HG03460 (cell line): ENCODE results near the gene TRAK1.
"Not testable (repeated sequence)": the region's sequence is repeated elsewhere in the genome, so short reads cannot be mapped to it uniquely, and the experiment has no call there.

Source experiments
- ATAC-seq: cut with Tn5 transposase; IDR thresholded peaks from one replicate; pipeline ENCODE4 v1.9.1; 2021; ENCODE audit not compliant: unreplicated experiment

TRAK1 gene, protein sequence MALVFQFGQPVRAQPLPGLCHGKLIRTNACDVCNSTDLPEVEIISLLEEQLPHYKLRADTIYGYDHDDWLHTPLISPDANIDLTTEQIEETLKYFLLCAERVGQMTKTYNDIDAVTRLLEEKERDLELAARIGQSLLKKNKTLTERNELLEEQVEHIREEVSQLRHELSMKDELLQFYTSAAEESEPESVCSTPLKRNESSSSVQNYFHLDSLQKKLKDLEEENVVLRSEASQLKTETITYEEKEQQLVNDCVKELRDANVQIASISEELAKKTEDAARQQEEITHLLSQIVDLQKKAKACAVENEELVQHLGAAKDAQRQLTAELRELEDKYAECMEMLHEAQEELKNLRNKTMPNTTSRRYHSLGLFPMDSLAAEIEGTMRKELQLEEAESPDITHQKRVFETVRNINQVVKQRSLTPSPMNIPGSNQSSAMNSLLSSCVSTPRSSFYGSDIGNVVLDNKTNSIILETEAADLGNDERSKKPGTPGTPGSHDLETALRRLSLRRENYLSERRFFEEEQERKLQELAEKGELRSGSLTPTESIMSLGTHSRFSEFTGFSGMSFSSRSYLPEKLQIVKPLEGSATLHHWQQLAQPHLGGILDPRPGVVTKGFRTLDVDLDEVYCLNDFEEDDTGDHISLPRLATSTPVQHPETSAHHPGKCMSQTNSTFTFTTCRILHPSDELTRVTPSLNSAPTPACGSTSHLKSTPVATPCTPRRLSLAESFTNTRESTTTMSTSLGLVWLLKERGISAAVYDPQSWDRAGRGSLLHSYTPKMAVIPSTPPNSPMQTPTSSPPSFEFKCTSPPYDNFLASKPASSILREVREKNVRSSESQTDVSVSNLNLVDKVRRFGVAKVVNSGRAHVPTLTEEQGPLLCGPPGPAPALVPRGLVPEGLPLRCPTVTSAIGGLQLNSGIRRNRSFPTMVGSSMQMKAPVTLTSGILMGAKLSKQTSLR

DNA sequence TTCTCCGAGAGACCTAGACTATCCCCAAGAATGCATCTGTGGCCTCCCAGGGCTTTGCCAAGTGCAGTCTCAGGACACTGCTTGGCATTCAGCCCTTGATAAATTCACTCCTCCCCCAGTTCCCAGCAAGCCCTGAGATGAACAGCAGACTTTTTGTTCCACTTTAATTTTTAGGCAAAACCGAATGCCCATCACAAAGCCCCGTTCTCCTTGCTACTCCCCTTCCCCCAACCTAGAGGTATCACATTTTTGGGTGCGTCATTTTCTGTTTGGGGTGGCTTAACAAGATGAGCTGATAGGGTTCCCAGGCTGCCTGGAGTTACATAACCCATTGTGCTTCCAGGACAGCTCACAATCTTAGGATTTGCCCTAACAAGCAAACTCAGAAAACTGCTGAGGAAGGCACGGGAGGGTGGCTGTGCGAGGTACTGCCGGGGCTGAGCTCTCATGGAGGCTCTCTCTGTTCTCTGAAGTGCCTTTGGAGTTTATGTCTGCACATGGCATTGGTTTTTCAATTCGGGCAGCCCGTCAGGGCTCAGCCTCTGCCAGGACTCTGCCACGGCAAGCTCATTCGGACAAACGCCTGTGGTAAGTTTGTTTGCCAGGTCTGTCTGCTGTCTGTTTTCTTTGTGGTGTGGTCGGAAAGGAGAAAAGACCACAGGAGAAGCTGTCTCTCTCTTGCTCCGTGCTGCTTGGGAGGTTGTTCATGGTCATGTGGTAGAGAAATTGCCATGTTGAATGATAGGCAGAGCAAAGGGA lies at the start of gene TRAK1:
Gene TRAK1, plus strand, starts transcription at position 385 of the 759 bp plus-strand sequence. Its CDS starts 113 bp downstream, at position 498.
- no peak for ATAC-seq

DNA sequence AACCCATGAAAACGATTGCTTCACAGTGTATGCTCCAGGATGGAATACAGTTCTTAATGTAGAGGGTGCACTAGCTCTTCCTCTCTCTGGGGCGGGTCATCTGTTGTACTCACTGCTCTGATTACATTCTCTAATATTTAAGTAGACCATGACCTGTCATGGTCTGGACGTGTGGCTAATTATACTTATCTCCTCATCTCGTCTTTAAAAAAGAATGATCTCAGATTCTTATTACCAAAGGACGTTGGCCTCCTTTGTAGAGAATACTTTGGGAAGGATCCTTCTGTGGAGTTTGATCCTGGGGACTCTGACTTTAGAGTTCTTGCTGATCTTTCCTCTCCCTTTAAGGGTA lies 48.4 kb upstream of the TRAK1 start:
- ATAC-seq: no peak

DNA sequence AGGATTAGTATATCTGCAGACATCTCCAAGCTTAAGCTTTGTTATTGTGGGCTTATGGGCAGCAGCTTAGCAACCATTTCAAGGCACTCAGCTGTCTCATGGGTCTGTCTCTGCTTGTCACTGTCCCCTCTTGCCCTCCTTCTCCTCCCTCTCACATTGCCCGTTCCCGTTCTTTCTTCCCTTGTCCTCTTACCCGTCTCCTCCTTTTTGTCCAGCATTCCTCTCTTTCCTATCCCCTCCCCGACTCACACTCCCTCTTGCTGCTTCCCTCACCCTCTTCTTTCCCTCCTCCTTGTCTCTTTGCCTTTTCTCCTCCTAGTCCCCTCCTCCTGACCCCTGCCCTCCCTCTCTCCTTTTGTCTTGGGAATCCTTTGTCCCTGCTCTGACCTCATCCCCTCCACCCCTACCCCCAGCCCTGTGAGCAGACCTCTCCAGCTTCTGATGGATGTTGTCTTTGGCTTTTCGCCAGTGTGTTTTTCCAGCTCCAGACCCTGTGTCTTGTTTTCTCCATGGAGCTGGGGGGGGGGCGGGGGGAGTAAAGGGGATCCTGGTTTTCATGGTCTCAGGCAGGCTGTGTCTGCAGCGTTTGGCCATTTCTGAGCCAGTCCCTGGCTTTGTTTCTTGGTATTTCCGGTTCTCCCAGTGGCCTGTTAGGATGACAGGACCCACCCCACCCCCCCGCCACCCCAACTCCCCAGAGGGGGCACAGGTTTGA lies 47.9 kb upstream of the TRAK1 start:
- no peak for ATAC-seq

DNA sequence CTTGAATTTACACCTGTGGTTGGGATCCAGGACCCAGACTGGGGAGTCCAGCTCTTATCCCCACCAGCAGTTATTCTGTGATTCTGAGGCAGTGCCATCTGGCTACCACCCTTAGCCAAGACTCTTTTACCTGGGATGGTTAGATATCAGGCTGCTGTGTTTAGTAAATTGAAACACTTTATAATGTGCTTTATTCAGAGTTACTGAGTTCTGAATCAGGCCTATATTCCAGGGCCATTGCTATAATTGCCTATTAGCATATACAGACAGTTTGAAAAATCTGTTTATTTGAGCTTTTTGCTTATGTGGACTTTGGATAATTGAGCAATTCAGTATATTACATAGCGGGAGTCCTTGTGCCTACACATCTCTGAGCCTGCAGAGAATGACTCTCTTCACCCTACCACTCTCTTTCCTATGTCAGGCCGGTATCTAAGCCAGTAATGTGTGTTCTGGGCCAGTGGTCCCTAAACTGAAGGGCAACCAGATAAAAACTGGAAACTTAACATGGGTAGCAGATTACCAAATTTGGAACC lies 45.4 kb upstream of the TRAK1 start:
- no peak for ATAC-seq

DNA sequence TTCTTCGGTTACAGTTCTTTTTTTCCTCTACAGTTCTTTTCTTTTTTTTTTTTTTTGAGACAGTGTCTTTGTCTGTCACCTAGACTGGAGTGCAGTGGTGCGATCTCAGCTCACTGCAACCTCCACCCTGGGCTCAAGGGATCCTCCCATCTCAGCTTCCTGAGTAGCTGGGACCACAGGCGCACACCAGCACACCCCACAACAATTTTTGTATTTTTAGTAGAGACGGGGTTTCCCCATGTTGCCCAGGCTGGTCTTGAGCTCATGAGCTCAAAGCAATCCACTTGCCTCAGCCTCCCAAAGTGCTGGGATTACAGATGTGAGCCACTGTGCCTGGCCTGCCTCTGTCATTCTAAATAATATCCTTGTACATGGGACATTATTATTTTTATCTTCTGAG lies 42.6 kb upstream of the TRAK1 start:
- ATAC-seq: not testable (repeated sequence)

DNA sequence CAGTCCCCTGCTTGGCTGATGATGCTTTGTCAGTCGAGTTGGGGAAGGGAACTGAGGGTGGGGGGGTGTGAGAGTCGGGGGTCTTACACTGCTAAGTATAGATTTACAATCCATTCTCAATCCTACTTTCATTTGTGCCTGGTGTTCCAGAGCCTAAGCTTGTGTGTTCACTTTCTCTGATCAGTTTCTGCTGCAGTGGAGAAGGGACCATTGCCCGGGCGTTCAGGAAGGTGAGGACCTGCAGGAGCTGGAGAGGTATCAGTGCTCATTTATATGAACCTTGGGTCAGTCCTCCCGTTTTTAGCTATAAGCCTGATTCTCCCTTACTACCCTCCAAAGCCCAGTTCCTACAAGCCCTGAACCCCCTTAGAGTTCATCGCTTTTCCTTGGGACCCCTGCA lies 41.0 kb upstream of the TRAK1 start:
- ATAC-seq: no peak

DNA sequence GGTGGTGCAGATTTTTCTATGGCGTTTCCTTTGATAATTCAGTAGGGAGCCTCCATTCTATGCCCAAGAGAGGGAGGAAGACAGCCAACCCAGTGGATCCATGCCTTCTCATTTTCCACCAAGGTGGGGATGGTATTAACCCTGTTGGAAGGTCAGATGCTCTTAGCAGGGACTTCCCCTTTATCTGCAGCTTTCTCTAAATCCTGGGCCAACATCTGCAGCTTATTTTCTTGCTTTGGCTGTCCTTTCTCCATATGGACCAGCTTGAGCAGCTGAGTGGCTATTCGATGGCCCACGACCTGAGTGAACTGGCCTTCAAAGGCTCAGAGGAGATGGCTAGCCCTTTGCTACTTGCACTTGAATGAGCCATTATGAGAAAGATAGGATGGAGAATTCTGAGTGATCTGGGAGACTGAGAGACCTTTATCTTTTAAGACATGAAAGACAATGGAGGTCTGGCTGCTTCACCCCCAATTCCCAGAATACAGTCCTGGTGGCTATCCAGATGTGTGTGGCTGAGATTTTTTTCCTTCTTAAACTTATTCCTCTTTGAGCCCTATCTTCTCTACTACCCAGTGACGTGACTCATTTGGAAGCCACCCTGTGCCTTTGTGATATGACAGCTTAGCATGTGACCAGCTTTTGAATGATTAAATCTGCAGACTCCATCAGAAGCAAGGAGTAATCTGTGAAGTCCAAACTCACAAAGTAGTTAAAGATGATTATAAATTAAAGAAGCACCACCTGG lies 39.6 kb upstream of the TRAK1 start:
- ATAC-seq: no peak

DNA sequence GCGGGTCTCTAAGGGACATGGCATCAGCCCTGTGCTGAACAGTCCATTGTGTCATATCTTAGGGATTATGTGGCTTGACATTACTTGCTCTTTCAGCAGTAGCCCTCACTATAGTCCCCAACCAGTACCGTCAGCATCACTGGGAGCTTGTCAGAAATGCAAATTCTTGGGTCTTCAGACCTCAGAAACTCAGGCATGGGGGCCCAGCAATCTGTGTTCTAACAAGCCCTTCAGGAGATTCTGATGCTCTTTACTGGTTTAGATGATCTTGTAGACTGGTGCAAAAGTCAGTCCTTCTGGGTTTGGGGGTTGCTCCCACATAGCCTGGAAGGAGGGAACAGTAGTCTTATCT lies 39.0 kb upstream of the TRAK1 start:
- ATAC-seq: no peak

DNA sequence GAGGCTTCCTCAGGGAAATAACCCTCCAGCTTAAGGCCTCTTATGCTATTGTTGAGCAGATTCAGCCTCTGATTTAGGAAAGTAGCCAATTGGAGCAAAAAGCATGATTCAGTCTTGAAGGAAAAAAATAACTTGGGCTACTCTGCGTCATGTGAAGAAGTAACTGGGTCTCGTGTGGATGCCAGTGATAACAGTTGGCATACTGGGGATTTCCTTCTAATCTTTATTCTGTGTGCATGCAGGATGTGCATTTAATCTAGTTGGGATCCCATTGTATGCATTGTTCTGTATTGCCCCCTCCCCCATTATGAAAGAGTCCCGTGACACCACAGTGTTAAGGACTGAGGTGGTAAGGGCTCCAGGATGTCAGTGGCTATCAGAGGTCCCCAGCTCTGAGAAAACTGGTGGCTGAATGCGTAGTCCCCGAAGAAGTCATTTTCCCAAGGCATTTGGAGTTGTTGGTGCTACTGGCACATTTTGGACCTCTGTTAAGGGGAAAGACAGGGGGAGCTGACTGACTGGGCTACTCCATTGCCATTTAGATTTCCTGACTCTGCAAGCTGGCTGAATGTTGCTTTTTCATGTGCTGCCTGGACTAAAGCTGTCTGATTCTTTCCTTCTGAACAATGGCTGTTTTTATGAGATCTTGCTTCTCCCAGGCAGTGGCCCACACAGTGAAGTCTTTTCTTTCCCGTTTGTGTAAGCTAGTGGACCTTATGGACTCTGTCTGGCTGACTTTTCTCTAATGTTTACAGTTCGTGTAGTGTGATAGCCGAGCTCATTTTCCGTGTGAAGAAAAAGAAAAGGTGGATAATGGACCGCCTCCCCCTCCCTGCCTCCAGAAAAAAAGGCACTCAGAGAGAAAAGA lies 38.4 kb upstream of the TRAK1 start:
- no peak for ATAC-seq

DNA sequence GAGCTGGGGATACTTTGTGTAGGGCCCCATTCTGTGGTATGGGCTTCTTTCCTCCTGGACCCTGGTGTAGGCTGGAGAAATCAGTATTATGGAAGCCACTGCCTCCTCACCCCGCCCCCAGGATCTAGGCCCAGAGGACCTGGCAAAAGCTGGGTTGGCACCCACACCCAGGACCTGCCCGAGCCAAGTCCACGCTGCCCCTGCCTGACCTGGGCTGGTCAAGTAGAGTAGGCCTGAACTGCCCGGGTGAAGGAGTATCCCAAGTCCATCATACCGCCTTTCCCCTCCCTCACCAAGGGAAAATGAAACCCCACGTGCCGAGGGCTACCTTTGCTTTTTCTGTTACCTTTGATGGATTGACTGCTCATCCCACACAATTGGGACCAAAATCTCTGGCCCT lies 37.7 kb upstream of the TRAK1 start:
- no peak for ATAC-seq

DNA sequence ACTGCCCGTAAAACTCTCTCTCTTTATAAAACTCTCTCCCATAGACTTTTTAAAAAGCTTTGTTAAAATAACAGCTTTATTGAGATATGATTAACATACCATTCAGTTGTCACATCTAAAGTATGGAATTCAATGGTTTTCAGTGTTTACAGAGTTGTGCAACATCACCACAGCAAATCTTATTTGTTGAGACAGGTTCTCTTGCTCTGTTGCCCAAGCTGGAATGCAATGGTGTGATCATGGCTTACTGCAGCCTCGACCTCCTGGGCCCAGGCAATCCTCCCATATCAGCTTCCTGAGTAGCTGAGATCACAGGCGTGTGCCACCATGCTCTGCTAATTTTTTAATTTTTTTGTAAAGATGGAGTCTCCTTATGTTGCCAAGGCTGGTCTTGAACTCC lies 35.9 kb upstream of the TRAK1 start:
- ATAC-seq: no peak

DNA sequence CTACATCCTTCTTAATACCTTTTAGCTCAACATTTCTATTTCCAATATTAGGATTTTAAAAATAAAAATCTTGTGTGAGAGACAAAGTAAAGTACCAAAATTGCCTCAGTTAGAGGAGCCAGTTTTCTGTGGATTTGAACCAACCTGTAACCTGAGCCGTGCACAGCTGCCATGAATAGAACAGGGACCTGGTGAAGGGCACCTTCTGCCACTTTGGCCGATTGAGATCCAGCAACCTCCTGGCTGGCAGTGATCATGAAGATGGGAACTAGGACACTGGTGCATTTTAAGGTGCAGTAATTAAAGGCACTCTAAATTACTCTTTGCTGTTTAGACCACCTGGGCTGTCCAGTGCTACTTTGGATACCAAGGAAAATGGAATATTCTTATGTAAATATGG lies 34.3 kb upstream of the TRAK1 start:
- ATAC-seq: no peak

DNA sequence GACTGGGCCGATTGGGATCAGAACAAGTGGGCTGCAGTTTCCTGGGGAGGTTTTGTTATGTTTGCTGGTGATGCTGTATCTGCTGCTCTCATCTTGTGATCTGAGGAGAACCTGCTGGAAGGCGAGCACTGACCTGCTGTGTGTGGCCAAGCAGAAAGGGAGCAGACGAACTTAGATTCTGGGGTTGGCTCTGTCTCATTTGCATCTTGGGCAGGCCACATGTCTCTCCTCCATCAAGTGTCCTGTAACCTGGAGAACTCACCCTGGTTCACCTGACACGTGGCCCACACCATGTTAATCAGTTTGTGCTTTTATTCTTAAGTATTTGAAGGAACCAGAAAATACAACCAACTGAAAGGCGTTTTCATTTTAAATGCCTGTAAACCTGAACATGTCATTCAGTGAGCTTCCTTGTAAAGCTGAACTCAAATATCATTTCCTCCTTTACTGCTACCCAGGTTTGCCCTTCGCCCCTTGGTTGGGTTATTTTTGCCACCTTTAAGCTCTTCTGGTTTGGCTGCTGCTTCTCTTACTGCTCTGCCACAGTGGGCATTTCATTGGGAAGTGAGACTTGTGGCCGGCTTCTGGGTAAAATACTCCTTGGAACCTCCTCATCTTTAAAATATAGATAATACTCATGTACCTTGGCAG lies 33.5 kb upstream of the TRAK1 start:
- no peak for ATAC-seq

DNA sequence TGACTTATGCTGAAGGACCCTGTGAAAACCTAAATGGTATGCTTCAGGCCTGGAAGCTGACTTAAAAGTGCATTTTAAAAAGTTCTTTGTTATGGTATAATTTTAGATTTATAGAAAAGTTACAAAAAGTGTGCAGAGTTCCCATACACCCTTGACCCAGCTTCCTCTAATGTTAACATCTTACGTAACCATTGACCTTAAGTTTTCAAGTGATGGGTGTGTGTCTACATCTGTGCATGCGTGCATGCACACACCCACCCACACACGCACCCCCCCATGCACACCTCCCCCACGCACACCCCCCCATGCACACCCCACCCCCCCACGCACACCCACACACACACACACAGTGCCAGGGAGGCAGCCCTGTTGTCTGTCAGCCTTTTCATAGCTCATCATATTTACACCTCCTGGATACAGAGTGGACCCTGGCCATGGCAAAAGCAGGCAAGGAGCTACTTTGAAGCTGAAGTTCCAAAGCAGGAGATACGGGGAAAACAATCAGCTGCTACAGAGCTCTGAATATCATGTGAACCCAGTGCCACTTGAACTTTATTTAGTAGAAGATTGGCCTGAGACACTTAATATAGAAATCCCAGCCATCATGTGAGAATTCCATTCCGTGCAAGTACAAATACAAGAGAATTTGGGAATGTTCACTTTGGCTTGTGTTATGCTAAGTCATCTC lies 30.0 kb upstream of the TRAK1 start:
- ATAC-seq: no peak

DNA sequence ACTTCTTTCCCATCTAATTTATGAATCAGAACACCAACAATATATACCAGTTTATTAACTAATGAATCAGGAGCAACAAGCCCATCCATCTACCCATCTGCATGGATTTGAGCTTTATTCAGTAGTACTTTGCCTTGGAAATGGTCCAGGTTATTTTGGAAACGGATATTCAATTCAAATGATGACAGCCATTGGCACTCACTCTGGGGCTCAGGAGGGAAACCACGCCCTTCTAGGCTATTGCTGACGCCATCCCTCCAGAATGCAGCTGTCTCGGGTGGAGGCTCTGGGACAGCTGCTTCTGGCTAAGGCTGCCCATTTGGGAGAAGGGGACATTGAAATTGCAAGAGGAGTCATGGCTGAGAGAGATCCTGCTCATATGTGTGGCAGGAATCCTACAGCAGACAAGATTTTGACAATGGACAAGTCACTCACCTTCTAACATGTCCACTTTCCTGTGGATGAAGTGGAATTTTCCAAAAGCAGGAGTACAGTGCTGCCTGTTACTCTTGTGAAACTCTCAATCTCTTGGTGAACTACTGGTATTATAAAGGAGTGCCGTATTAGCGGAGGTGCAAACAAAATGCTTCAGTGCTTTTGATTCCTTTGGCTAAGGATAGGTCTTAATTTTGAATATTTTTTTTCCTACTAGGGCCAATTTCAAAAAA lies 29.3 kb upstream of the TRAK1 start:
- no peak for ATAC-seq

DNA sequence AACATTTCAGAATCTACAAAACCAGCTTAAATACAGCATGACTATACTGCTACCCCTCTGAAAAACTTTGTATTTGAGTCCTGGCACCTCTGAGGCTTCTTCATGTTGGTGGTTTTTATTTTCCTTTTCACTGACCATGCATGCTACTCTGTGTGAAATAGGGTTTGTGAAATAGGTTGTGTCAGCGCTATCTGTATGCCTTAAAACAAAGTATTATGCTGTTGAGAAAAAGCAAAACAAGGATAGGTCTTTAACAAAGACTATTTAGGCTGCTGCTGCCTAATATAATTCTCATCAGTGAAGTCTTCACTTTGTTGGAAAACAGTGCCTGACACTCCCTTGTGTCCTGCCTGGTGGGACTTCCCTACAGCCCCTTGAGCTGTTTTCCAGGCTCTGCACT lies 28.7 kb upstream of the TRAK1 start:
- ATAC-seq: no peak

DNA sequence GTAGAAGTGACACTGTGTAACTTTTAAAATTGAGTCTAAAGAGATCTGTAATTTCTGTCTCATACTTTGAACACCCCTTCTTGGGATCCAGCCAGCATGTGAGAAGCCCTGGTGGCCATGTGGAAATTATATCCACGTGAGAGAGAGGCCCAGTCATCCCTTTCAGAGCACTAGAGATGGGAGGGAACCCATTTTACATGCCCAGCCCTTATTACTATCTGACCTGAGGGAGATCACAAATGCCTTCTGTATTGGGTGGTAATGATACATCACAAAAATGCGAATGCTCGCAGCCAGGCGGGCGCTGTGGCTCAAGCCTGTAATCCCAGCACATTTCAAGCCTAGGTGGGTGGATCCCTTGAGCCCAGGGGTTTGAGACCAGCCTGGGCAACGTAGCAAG lies 27.3 kb upstream of the TRAK1 start:
- ATAC-seq: no peak
